Gastrocnemius medialis (tissue), 4 donors: ENCODE data around the gene CDKN1C. TPM values are rescaled to one million over a fixed set of nuclear protein-coding genes. Genes with fewer than 3 reads are reported as not detected.

Source experiments
- ATAC-seq, 2 donors: fragments of 150-250 bp; one replicate each; pipeline ENCODE4 v1.9.1; 2016
- DNase-seq, 2 donors: peaks; one replicate each; pipeline ENCODE4 v3.0.0-alpha.2; 2019
- H3K27ac ChIP-seq, 4 donors: fragments of 200-600 bp; sonication (generic); 1 replicate in 1 of 4; 2 replicates in 3 of 4; pipeline ENCODE4 v1.5.1; 2016 to 2018; ENCODE audit warnings: mild to moderate bottlenecking in 2 of 4, moderate library complexity in 1 of 4
- H3K27me3 ChIP-seq, 3 donors: fragments of 200-600 bp; sonication (generic) in 2 of 3; 1 replicate in 1 of 3; 2 replicates in 2 of 3; pipeline versions ENCODE4 v1.5.1 to v1.6.0; 2016 to 2019; ENCODE audit warnings: mild to moderate bottlenecking in 1 of 3, moderate library complexity in 1 of 3
- H3K36me3 ChIP-seq, 2 donors: fragments of 200-600 bp; sonication (generic) in 1 of 2; one replicate each; pipeline ENCODE4 v1.5.1; 2017 to 2018
- H3K4me1 ChIP-seq, 2 donors: fragments of 200-600 bp; sonication (generic) in 1 of 2; one replicate each; pipeline ENCODE4 v1.5.1; 2016 to 2017; ENCODE audit warnings: mild to moderate bottlenecking in 2 of 2
- H3K4me3 ChIP-seq, 4 donors: fragments of 200-600 bp; sonication (generic) in 3 of 4; 1 replicate in 1 of 4; 2 replicates in 3 of 4; pipeline ENCODE4 v1.5.1; 2016 to 2019; ENCODE audit warnings: mild to moderate bottlenecking in 2 of 4
- H3K9me3 ChIP-seq, 3 donors: fragments of 200-600 bp; sonication (generic) in 2 of 3; 1 replicate in 1 of 3; 2 replicates in 2 of 3; pipeline ENCODE4 v1.5.1; 2016 to 2019
- POLR2A ChIP-seq, 2 donors: fragments of 450-650 bp; IDR thresholded peaks; one replicate each; pipeline ENCODE4 v1.6.1; 2017; ENCODE audit warnings: antibody characterized with exemption in 2 of 2, mild to moderate bottlenecking in 2 of 2, moderate library complexity in 2 of 2
- in situ Hi-C, 4 donors: fragments of 200-750 bp; cut with MboI; loops; one replicate each; pipeline versions ENCODE4 v1.15.0 to v1.8.0; 2017; ENCODE audit warnings: low sequenced_read_pairs in 4 of 4
- intact Hi-C: fragments of 100-400 bp; cut with DNase I; formaldehyde crosslinking; loops from one replicate; pipeline ENCODE4 v1.15.1; 2023; ENCODE audit warnings: low total_unique reads
- total RNA-seq, 4 donors: library from RNA; depleted of rRNA; stranded (reverse); fragments of >200 nt; gene quantifications; one replicate each; pipeline versions ENCODE4 v1.1.0 to v1.2.3, GENCODE V29; 2016
- TF ChIP-seq, protein P1 (sequence below), 5 experiments: fragments of 450-650 bp in 3 of 5; fragments of 200-600 bp in 2 of 5; sonication (generic) in 2 of 5; IDR thresholded peaks in 4 of 5; conservative IDR thresholded peaks in 1 of 5; 1 replicate in 4 of 5; 2 replicates in 1 of 5; pipeline ENCODE4 v1.5.1; 2016 to 2019; ENCODE audit warnings: antibody characterized with exemption in 5 of 5, mild to moderate bottlenecking in 3 of 5, moderate library complexity in 3 of 5

The CDKN1C gene
- total RNA-seq, 4 donors from 2014 or later: 22.0 to 56.9 (median 38.5) TPM

DNA sequence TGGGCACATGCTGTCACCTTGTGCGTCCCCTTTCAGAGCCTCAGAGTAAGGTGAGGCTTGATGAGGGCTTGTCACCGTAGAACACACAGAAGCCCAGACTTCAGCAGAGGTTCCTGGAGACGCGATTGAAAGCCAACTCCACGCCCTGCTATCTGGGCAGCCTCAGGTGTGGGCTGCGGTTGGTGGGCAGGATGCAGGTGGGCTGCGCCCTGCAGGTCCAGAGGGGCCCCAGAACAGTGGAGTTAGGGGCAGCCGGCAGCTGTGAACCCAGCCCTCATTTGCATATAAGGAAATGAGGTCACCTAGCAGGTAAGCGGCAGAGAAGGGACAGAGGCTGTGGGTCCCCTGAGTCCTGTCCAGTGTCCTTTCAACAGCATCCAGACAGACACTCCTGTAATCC lies 28.2 kb upstream of the CDKN1C start:
- Histone ChIP-seq H3K9me3 (no peaks in the 10 kb centered on the region), H3K4me1 (no peaks in the 10 kb centered on the region), H3K4me3 (no peak overlapping the region), H3K27ac (no peak overlapping the region), H3K27me3 (peaks cover 4 to 9% (median 7%) of the 10 kb centered on the region in 3 donors), H3K36me3 (no peaks in the 10 kb centered on the region)
- ATAC-seq (no peak), DNase-seq (no peak)
- in situ Hi-C loops: no loop called here
- intact Hi-C loops: no loop called here
- TF ChIP-seq POLR2A (IDR thresholded peaks at IDR 0.05): no peak
- TF ChIP-seq, protein P1, sequence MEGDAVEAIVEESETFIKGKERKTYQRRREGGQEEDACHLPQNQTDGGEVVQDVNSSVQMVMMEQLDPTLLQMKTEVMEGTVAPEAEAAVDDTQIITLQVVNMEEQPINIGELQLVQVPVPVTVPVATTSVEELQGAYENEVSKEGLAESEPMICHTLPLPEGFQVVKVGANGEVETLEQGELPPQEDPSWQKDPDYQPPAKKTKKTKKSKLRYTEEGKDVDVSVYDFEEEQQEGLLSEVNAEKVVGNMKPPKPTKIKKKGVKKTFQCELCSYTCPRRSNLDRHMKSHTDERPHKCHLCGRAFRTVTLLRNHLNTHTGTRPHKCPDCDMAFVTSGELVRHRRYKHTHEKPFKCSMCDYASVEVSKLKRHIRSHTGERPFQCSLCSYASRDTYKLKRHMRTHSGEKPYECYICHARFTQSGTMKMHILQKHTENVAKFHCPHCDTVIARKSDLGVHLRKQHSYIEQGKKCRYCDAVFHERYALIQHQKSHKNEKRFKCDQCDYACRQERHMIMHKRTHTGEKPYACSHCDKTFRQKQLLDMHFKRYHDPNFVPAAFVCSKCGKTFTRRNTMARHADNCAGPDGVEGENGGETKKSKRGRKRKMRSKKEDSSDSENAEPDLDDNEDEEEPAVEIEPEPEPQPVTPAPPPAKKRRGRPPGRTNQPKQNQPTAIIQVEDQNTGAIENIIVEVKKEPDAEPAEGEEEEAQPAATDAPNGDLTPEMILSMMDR (IDR thresholded peaks at IDR 0.05 in 4 of 5, conservative IDR thresholded peaks at IDR 0.05 in 1 of 5): no peak

DNA sequence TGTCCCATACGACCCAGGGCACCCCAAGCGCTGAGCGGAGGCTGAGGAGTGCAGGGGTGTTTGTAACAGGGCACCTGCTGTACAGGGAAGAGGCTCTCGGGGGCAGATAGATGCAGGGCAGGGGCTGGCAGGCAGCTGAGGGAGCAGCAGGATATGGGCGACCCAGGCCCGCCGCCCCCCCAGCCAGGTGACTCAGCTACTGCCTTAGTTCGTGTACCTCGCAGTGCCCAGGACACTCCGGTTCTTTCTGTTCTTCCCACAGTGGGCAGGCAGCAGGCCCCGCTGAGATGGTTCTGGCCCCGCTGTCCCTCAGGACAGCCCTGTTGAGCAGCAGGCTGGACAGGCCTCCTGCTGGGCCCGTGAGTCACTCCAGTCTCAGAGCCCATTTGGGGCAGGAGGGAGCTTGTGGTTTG lies 27.4 kb upstream of the CDKN1C start:
- TF ChIP-seq POLR2A (IDR thresholded peaks at IDR 0.05): no peak
- TF ChIP-seq, protein P1 (IDR thresholded peaks at IDR 0.05 in 4 of 5, conservative IDR thresholded peaks at IDR 0.05 in 1 of 5): no peak
- no peak overlapping the region for H3K27ac ChIP-seq

DNA sequence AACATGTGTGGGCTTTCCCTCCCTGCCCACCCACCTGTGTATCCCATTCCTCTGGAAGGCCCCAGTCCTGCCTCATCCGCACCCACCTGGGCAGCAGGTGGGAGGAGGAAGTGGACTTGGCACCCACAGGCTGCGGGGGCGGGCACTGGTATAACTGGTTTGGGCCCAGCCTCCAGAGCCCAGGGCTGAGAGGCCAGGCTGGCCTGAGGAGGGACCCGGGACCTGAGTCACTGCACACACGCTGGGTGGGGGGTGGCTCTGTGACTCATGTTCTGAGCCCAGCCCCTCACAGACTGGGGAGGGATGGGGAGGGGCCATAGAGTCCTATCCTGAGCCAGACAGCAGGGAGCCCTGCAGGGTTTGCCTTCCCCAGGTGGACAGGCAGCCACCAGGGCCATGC lies 26.9 kb upstream of the CDKN1C start:
- intact Hi-C loops (no loop called here), in situ Hi-C loops (no loop called here)
- no peak for DNase-seq
- Histone ChIP-seq H3K9me3 (no peaks in the 10 kb centered on the region), H3K4me3 (no peak overlapping the region), H3K4me1 (no peaks in the 10 kb centered on the region), H3K27ac (no peak overlapping the region), H3K36me3 (no peaks in the 10 kb centered on the region), H3K27me3 (peaks cover 10 to 20% (median 19%) of the 10 kb centered on the region in 3 donors)
- no peak for ATAC-seq
- TF ChIP-seq, protein P1 (IDR thresholded peaks at IDR 0.05 in 4 of 5, conservative IDR thresholded peaks at IDR 0.05 in 1 of 5): no peak
- no peak for TF ChIP-seq POLR2A (IDR thresholded peaks at IDR 0.05)

More for the DNA sequence above, 27.4 kb upstream of the CDKN1C start:
- Histone ChIP-seq H3K27me3 (peaks cover 10 to 15% (median 15%) of the 10 kb centered on the region in 3 donors), H3K4me3 (no peak overlapping the region), H3K36me3 (no peaks in the 10 kb centered on the region), H3K9me3 (no peaks in the 10 kb centered on the region), H3K4me1 (no peaks in the 10 kb centered on the region)
- in situ Hi-C loops: no loop called here
- intact Hi-C loops: no loop called here
- DNase-seq (no peak), ATAC-seq (no peak)

DNA sequence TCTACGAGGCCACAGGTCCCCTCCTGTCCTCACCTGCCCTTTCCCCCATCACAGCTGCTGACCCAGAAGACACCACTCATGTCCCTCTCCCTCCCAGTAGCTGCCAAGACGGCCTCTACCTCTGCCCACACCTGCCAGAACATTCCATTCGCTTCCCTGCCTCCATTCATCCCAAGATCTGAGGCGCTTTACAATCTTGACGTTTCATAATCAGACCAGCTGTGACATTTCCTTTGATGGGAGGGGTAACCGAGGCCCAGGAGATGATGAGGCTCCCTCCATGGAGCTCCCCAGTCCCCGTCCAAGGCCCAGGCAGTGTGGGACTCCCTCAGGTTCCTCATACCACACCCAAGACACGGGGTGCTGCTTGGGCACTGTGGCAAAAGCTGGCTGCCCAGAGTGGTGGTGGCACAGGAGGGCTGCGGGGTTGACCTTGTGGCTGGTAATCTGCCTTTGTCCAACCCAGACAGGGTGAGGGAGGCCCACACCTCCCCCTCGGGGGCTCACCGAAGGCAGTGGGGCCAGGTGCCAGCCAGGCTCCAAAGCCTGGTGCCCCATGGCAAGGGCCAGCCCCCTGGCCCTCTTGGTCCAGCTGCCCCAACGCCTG lies 26.3 kb upstream of the CDKN1C start:
- no peak for DNase-seq
- Histone ChIP-seq H3K4me1 (no peaks in the 10 kb centered on the region), H3K36me3 (no peaks in the 10 kb centered on the region), H3K27me3 (peaks cover 10 to 24% (median 23%) of the 10 kb centered on the region in 3 donors), H3K4me3 (no peak overlapping the region), H3K27ac (no peak overlapping the region), H3K9me3 (no peaks in the 10 kb centered on the region)
- TF ChIP-seq, protein P1 (IDR thresholded peaks at IDR 0.05 in 4 of 5, conservative IDR thresholded peaks at IDR 0.05 in 1 of 5): no peak
- ATAC-seq: no peak
- in situ Hi-C loops: no loop called here
- intact Hi-C loops: no loop called here
